GM23338 (cell line): ENCODE measurements around the gene OR10P1. TPM values are rescaled to one million over a fixed set of nuclear protein-coding genes. Genes with fewer than 3 reads are reported as not detected.
"Not testable (repeated sequence)": the region's sequence is repeated elsewhere in the genome, so short reads cannot be mapped to it uniquely, and the experiment has no call there.

Experiments used
- ATAC-seq: fragments of 200-7000 bp; cut with Tn5 transposase; 3 replicates; pipeline ENCODE4 v1.9.1; 2020
- DNase-seq: peaks from one replicate; pipeline ENCODE4 v3.0.0-alpha.2; 2015; ENCODE audit warnings: low spot score
- H2AFZ ChIP-seq: fragments of 200-600 bp; sonication (generic); 2 replicates; pipeline ENCODE4 v1.8.0; 2016; ENCODE audit warnings: antibody characterized with exemption, mild to moderate bottlenecking, moderate library complexity
- H3F3A ChIP-seq: fragments of 200-600 bp; sonication (generic); replicated peaks from 2 replicates; pipeline ENCODE4 v1.8.0; 2017; ENCODE audit warnings: antibody characterized with exemption, mixed run types, low read depth
- H3K27ac ChIP-seq: fragments of 200-600 bp; sonication (generic); 2 replicates; pipeline ENCODE4 v1.6.1; 2016; ENCODE audit warnings: low read depth
- H3K27me3 ChIP-seq: fragments of 200-600 bp; sonication (generic); 2 replicates; pipeline ENCODE4 v1.8.0; 2016; ENCODE audit warnings: mild to moderate bottlenecking, mixed run types, moderate library complexity; ENCODE audit not compliant: insufficient read depth
- H3K36me3 ChIP-seq: fragments of 200-600 bp; sonication (generic); 2 replicates; pipeline ENCODE4 v1.8.0; 2016; ENCODE audit warnings: mild to moderate bottlenecking; ENCODE audit not compliant: insufficient read depth
- H3K4me1 ChIP-seq: fragments of 200-600 bp; sonication (generic); 2 replicates; pipeline ENCODE4 v1.8.0; 2016; ENCODE audit warnings: mild to moderate bottlenecking, moderate library complexity; ENCODE audit not compliant: insufficient read depth
- H3K4me2 ChIP-seq: fragments of 200-600 bp; sonication (generic); 2 replicates; pipeline ENCODE4 v1.7.1; 2017; ENCODE audit warnings: mixed run types
- H3K4me3 ChIP-seq: fragments of 200-600 bp; sonication (generic); 2 replicates; pipeline ENCODE4 v1.6.1; 2016; ENCODE audit warnings: mixed run types
- H3K79me2 ChIP-seq: fragments of 200-600 bp; sonication (generic); replicated peaks from 2 replicates; pipeline ENCODE4 v1.8.0; 2017; ENCODE audit warnings: mild to moderate bottlenecking; ENCODE audit not compliant: insufficient read depth
- H3K9me2 ChIP-seq: fragments of 200-600 bp; sonication (generic); 2 replicates; pipeline ENCODE4 v1.8.0; 2017; ENCODE audit not compliant: insufficient read depth
- H4K20me1 ChIP-seq: fragments of 200-600 bp; sonication (generic); replicated peaks from 2 replicates; pipeline ENCODE4 v1.8.0; 2017; ENCODE audit warnings: mild to moderate bottlenecking; ENCODE audit not compliant: insufficient read depth
- H3K27ac Mint-ChIP-seq: 2 replicates; pipeline ENCODE4 v1.8.0; 2020; ENCODE audit warnings: inconsistent platforms, mild to moderate bottlenecking, moderate library complexity, mixed read lengths
- H3K27me3 Mint-ChIP-seq: 3 replicates; pipeline ENCODE4 v1.8.0; 2022; ENCODE audit warnings: low read depth, mild to moderate bottlenecking, moderate library complexity, mixed read lengths, inconsistent platforms; ENCODE audit not compliant: insufficient read depth, poor library complexity
- H3K36me3 Mint-ChIP-seq: 3 replicates; pipeline ENCODE4 v1.8.0; 2021; ENCODE audit warnings: low read depth, mild to moderate bottlenecking, inconsistent platforms, moderate library complexity, mixed read lengths
- H3K4me1 Mint-ChIP-seq: 3 replicates; pipeline ENCODE4 v1.8.0; 2020; ENCODE audit warnings: mild to moderate bottlenecking, inconsistent platforms, mixed read lengths
- H3K4me3 Mint-ChIP-seq: 3 replicates; pipeline ENCODE4 v1.8.0; 2021; ENCODE audit warnings: moderate library complexity, mild to moderate bottlenecking, inconsistent platforms, mixed read lengths
- H3K9me3 Mint-ChIP-seq: 3 replicates; pipeline ENCODE4 v1.8.0; 2020; ENCODE audit warnings: moderate library complexity, mild to moderate bottlenecking, inconsistent platforms, mixed read lengths
- EZH2 ChIP-seq: fragments of 200-600 bp; sonication (generic); IDR thresholded peaks from one replicate; pipeline ENCODE4 v1.8.0; 2017; ENCODE audit warnings: antibody characterized with exemption, mild to moderate bottlenecking, low read depth; ENCODE audit not compliant: unreplicated experiment
- EZH2phosphoT487 ChIP-seq: fragments of 200-600 bp; sonication (generic); IDR thresholded peaks from one replicate; pipeline ENCODE4 v1.8.1; 2018; ENCODE audit warnings: antibody characterized with exemption; ENCODE audit not compliant: unreplicated experiment
- ZNF331 ChIP-seq: fragments of 250-450 bp; sonication (Bioruptor Pico); IDR thresholded peaks from 2 replicates; pipeline ENCODE4 v1.5.0; 2020; ENCODE audit warnings: low read depth, mild to moderate bottlenecking, moderate library complexity
- polyA plus RNA-seq: library from polyadenylated mRNA; unstranded; fragments of >200 nt; fragmentation: Nextera tagmentation; extraction: Ambion mirVana; gene quantifications from 2 replicates; pipeline ENCODE4 v1.2.1, GENCODE V29; 2016
- total RNA-seq: library from RNA; depleted of rRNA; stranded (reverse); fragments of >200 nt; shearing (Covaris generic); gene quantifications from 2 replicates; pipeline ENCODE4 v1.2.3, GENCODE V29; 2014
- TF ChIP-seq, protein P1 (sequence below): IDR thresholded peaks from 2 replicates; pipeline ENCODE4 v1.6.1; 2016; ENCODE audit warnings: antibody characterized with exemption
- TF ChIP-seq, protein P2 (sequence below): IDR thresholded peaks from one replicate; pipeline ENCODE4 v1.6.1; 2018; ENCODE audit warnings: antibody characterized with exemption; ENCODE audit not compliant: unreplicated experiment

Gene OR10P1
- total and polyA plus RNA-seq, 2 experiments from 2014 or later = not detected

DNA sequence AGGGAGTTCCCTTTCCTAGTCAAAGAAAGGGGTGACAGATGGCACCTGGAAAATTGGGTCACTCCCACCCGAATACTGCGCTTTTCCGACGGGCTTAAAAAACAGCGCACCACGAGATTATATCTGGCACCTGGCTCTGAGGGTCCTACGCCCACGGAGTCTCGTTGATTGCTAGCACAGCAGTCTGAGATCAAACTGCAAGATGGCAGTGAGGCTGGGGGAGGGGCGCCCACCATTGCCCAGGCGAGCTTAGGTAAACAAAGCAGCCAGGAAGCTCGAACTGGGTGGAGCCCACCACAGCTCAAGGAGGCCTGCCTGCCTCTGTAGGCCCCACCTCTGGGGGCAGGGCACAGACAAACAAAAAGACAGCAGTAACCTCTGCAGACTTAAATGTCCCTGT lies 46.5 kb upstream of the OR10P1 start:
- H3K27ac ChIP-seq, H3K27me3 ChIP-seq, H3K79me2 ChIP-seq, H3K4me3 Mint-ChIP-seq, H3K4me2 ChIP-seq, H4K20me1 ChIP-seq, H3K4me1 ChIP-seq, H3K27ac Mint-ChIP-seq, H3K9me2 ChIP-seq, H3K27me3 Mint-ChIP-seq, H3K4me1 Mint-ChIP-seq, H3K36me3 ChIP-seq, H3F3A ChIP-seq, H3K4me3 ChIP-seq, ATAC-seq: not testable (repeated sequence)
- peak overlapping the region; percentile 93 for H2AFZ ChIP-seq
- DNase-seq = peak; percentile 9
- H3K9me3 Mint-ChIP-seq = peaks cover 18% of the 10 kb centered on the region; the same call in 2 of the 3 replicates
- H3K36me3 Mint-ChIP-seq = peaks cover 15% of the 10 kb centered on the region; the same call in 2 of the 3 replicates

DNA sequence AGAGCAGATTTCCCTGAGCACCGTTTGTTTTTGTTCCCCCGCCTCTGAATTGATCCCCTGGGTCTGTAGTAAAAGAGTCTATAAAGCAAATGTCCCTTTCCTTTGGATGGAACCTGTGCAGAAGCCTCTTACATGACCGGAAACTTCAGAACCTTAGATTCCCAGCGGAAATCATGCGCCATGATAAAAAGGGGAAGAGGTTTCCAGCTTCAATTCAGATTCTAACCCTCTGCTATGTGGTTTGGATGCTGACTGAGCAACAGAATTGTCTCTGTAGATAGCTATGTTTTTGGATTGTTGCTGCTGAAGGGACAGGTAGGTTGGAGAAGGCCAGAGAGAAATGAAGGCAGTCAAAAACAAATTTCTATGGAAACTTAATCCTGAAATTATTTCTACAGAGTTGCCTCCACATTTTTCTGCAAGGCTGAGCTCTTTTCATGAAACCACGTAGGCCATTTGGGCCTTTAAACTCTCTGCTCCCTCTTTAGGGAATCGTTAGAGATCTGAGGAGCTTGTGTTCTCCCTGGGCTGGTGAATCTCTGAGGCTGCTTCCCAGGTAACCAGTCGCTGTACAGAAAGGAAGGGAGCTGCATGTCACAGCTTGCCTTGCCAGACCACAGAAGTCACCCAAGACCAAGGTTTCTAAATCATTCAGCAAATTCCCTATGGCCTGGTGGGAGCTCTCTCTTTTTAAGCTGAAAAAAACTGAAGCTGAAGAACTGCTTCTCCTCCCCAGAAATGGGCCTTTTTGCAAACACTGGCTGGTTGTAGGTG lies 28.7 kb upstream of the OR10P1 start:
- Histone ChIP-seq H3K27ac (no peak overlapping the region), H3K9me2 (peaks cover 25% of the 10 kb centered on the region; the same call in 1 of the 2 replicates), H4K20me1 (no peaks in the 10 kb centered on the region), H3F3A (no peaks in the 10 kb centered on the region), H3K36me3 (no peaks in the 10 kb centered on the region), H3K4me2 (no peak overlapping the region), H3K4me3 (no peak overlapping the region), H2AFZ (peak overlapping the region; percentile 87), H3K27me3 (no peaks in the 10 kb centered on the region), H3K4me1 (no peaks in the 10 kb centered on the region), H3K79me2 (no peaks in the 10 kb centered on the region)
- Mint-ChIP-seq H3K4me1 (no peaks in the 10 kb centered on the region), H3K27ac (no peak overlapping the region), H3K36me3 (no peaks in the 10 kb centered on the region), H3K9me3 (no peaks in the 10 kb centered on the region), H3K4me3 (no peak overlapping the region), H3K27me3 (no peaks in the 10 kb centered on the region)
- TF ChIP-seq, protein P1, sequence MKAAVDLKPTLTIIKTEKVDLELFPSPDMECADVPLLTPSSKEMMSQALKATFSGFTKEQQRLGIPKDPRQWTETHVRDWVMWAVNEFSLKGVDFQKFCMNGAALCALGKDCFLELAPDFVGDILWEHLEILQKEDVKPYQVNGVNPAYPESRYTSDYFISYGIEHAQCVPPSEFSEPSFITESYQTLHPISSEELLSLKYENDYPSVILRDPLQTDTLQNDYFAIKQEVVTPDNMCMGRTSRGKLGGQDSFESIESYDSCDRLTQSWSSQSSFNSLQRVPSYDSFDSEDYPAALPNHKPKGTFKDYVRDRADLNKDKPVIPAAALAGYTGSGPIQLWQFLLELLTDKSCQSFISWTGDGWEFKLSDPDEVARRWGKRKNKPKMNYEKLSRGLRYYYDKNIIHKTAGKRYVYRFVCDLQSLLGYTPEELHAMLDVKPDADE = no peak
- TF ChIP-seq ZNF331 (CRISPR knock-in tag) (no peak), EZH2 (no peak), EZH2phosphoT487 (no peak)
- TF ChIP-seq, protein P2, sequence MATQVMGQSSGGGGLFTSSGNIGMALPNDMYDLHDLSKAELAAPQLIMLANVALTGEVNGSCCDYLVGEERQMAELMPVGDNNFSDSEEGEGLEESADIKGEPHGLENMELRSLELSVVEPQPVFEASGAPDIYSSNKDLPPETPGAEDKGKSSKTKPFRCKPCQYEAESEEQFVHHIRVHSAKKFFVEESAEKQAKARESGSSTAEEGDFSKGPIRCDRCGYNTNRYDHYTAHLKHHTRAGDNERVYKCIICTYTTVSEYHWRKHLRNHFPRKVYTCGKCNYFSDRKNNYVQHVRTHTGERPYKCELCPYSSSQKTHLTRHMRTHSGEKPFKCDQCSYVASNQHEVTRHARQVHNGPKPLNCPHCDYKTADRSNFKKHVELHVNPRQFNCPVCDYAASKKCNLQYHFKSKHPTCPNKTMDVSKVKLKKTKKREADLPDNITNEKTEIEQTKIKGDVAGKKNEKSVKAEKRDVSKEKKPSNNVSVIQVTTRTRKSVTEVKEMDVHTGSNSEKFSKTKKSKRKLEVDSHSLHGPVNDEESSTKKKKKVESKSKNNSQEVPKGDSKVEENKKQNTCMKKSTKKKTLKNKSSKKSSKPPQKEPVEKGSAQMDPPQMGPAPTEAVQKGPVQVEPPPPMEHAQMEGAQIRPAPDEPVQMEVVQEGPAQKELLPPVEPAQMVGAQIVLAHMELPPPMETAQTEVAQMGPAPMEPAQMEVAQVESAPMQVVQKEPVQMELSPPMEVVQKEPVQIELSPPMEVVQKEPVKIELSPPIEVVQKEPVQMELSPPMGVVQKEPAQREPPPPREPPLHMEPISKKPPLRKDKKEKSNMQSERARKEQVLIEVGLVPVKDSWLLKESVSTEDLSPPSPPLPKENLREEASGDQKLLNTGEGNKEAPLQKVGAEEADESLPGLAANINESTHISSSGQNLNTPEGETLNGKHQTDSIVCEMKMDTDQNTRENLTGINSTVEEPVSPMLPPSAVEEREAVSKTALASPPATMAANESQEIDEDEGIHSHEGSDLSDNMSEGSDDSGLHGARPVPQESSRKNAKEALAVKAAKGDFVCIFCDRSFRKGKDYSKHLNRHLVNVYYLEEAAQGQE = no peak
- ATAC-seq = no peak
- DNase-seq = no peak
